Measurements from ENCODE around the gene FAM83G.

The FAM83G gene

GRCh38 chr17:18946536-18946935, 58.0 kb downstream of the FAM83G start:
- 67% methylated on average over 1 of the region's 2 CpGs for WGBS

GRCh38 chr17:18944646-18945045, 59.9 kb downstream of the FAM83G start:
- Histone ChIP-seq H3K36me3 (ENCODE audit: control insufficient read depth in 1 of 2, insufficient read depth in 2 of 2, low read depth in 1 of 2, low read length in 2 of 2) (no peaks in the 10 kb centered on the region), H3K79me1 (replicated peaks; ENCODE audit: low read length, poor library complexity, severe bottlenecking) (no peaks in the 10 kb centered on the region), H2AFZ (ENCODE audit: low read depth, low read length) (no peak overlapping the region), H2BK15ac (ENCODE audit: low read depth, poor library complexity, severe bottlenecking) (no peak overlapping the region), H3K14ac (ENCODE audit: low read length in 2 of 2) (no peak overlapping the region), H2AK5ac (ENCODE audit: low read length, severe bottlenecking) (no peak overlapping the region), H3K9ac (ENCODE audit: low read length) (no peak overlapping the region), H4K91ac (ENCODE audit: low read length) (no peak overlapping the region), H4K8ac (ENCODE audit: low read length) (no peak overlapping the region), H3K4me2 (ENCODE audit: low read length, poor library complexity, severe bottlenecking) (no peak overlapping the region), H3K18ac (ENCODE audit: low read depth in 1 of 2, low read length in 2 of 2) (no peak overlapping the region), H3K9me3 (ENCODE audit: control insufficient read depth, low read length) (no peaks in the 10 kb centered on the region), H3K23ac (ENCODE audit: low read length in 2 of 2) (no peak overlapping the region), H2BK5ac (ENCODE audit: low read depth, low read length, poor library complexity, severe bottlenecking) (no peak overlapping the region), H3K27me3 (ENCODE audit: control insufficient read depth in 1 of 2, insufficient read depth in 1 of 2, low read length in 2 of 2) (peaks cover 0 to 59% of the 10 kb centered on the region in 2 experiments), H3K4me3 (ENCODE audit: insufficient read depth in 1 of 2, low read depth in 1 of 2, low read length in 2 of 2) (no peak overlapping the region), H3K4ac (ENCODE audit: low read depth in 1 of 2, low read length in 2 of 2) (no peak overlapping the region), H2BK12ac (ENCODE audit: low read length in 2 of 2) (no peak overlapping the region), H2BK120ac (ENCODE audit: low read depth, low read length) (no peak overlapping the region), H3K27ac (ENCODE audit: low read length, poor library complexity, severe bottlenecking) (no peak overlapping the region), H3K4me1 (ENCODE audit: control insufficient read depth, insufficient read depth, low read depth, low read length) (peaks cover 4% of the 10 kb centered on the region)
- DNase-seq: no peak
- 83% methylated on average over 5 of the region's 5 CpGs for WGBS

More at GRCh38 chr17:18946536-18946935, 58.0 kb downstream of the FAM83G start:
- H3K14ac ChIP-seq (ENCODE audit: low read length in 2 of 2): no peak overlapping the region
- H3K4ac ChIP-seq (ENCODE audit: low read depth in 1 of 2, low read length in 2 of 2): no peak overlapping the region
- H2AK5ac ChIP-seq (ENCODE audit: low read length, severe bottlenecking): no peak overlapping the region
- no peak overlapping the region for H4K91ac ChIP-seq (ENCODE audit: low read length)
- H3K9ac ChIP-seq (ENCODE audit: low read length): no peak overlapping the region
- no peak overlapping the region for H3K23ac ChIP-seq (ENCODE audit: low read length in 2 of 2)
- no peaks in the 10 kb centered on the region for H3K79me1 ChIP-seq (replicated peaks; ENCODE audit: low read length, poor library complexity, severe bottlenecking)
- H3K27ac ChIP-seq (ENCODE audit: low read length, poor library complexity, severe bottlenecking): no peak overlapping the region
- H3K4me3 ChIP-seq (ENCODE audit: insufficient read depth in 1 of 2, low read depth in 1 of 2, low read length in 2 of 2): no peak overlapping the region
- no peaks in the 10 kb centered on the region for H3K9me3 ChIP-seq (ENCODE audit: control insufficient read depth, low read length)
- no peak overlapping the region for H3K18ac ChIP-seq (ENCODE audit: low read depth in 1 of 2, low read length in 2 of 2)
- H2BK12ac ChIP-seq (ENCODE audit: low read length in 2 of 2): no peak overlapping the region
- H2BK120ac ChIP-seq (ENCODE audit: low read depth, low read length): no peak overlapping the region
- no peak for DNase-seq
- H3K36me3 ChIP-seq (ENCODE audit: control insufficient read depth in 1 of 2, insufficient read depth in 2 of 2, low read depth in 1 of 2, low read length in 2 of 2): no peaks in the 10 kb centered on the region
- H3K27me3 ChIP-seq (ENCODE audit: control insufficient read depth in 1 of 2, insufficient read depth in 1 of 2, low read length in 2 of 2): peaks cover 0 to 70% of the 10 kb centered on the region in 2 experiments
- no peak overlapping the region for H4K8ac ChIP-seq (ENCODE audit: low read length)
- H2AFZ ChIP-seq (ENCODE audit: low read depth, low read length): no peak overlapping the region
- H2BK5ac ChIP-seq (ENCODE audit: low read depth, low read length, poor library complexity, severe bottlenecking): no peak overlapping the region
- H3K4me2 ChIP-seq (ENCODE audit: low read length, poor library complexity, severe bottlenecking): no peak overlapping the region
- H3K4me1 ChIP-seq (ENCODE audit: control insufficient read depth, insufficient read depth, low read depth, low read length): peaks cover 14% of the 10 kb centered on the region
- H2BK15ac ChIP-seq (ENCODE audit: low read depth, poor library complexity, severe bottlenecking): no peak overlapping the region

- H4K8ac ChIP-seq (ENCODE audit: low read length): no peak overlapping the region
- no peak overlapping the region for H3K4me3 ChIP-seq (ENCODE audit: insufficient read depth in 1 of 2, low read depth in 1 of 2, low read length in 2 of 2)
- H3K4me1 ChIP-seq (ENCODE audit: control insufficient read depth, insufficient read depth, low read depth, low read length): no peaks in the 10 kb centered on the region
- no peak overlapping the region for H3K4ac ChIP-seq (ENCODE audit: low read depth in 1 of 2, low read length in 2 of 2)
- no peaks in the 10 kb centered on the region for H3K9me3 ChIP-seq (ENCODE audit: control insufficient read depth, low read length)
- H2AK5ac ChIP-seq (ENCODE audit: low read length, severe bottlenecking): no peak overlapping the region
- no peak overlapping the region for H2BK12ac ChIP-seq (ENCODE audit: low read length in 2 of 2)
- no peak for DNase-seq
- H3K27ac ChIP-seq (ENCODE audit: low read length, poor library complexity, severe bottlenecking): no peak overlapping the region
- no peak overlapping the region for H4K91ac ChIP-seq (ENCODE audit: low read length)
- H3K79me1 ChIP-seq (replicated peaks; ENCODE audit: low read length, poor library complexity, severe bottlenecking): no peaks in the 10 kb centered on the region
- no peak overlapping the region for H2BK120ac ChIP-seq (ENCODE audit: low read depth, low read length)
- no peak overlapping the region for H2AFZ ChIP-seq (ENCODE audit: low read depth, low read length)
- no peak overlapping the region for H3K14ac ChIP-seq (ENCODE audit: low read length in 2 of 2)
- H3K4me2 ChIP-seq (ENCODE audit: low read length, poor library complexity, severe bottlenecking): no peak overlapping the region
- no peak overlapping the region for H3K18ac ChIP-seq (ENCODE audit: low read depth in 1 of 2, low read length in 2 of 2)
- H2BK15ac ChIP-seq (ENCODE audit: low read depth, poor library complexity, severe bottlenecking): no peak overlapping the region
- H3K36me3 ChIP-seq (ENCODE audit: control insufficient read depth in 1 of 2, insufficient read depth in 2 of 2, low read depth in 1 of 2, low read length in 2 of 2): no peaks in the 10 kb centered on the region
- H3K27me3 ChIP-seq (ENCODE audit: control insufficient read depth in 1 of 2, insufficient read depth in 1 of 2, low read length in 2 of 2): peaks cover 0 to 22% of the 10 kb centered on the region in 2 experiments
- 100% methylated on average over 1 of the region's 2 CpGs for WGBS
- no peak overlapping the region for H2BK5ac ChIP-seq (ENCODE audit: low read depth, low read length, poor library complexity, severe bottlenecking)
- H3K9ac ChIP-seq (ENCODE audit: low read length): no peak overlapping the region
- H3K23ac ChIP-seq (ENCODE audit: low read length in 2 of 2): no peak overlapping the region
Measured at GRCh38 chr17:18938692-18939023, 65.9 kb downstream of the FAM83G start.

- no peak overlapping the region for H3K23ac ChIP-seq (ENCODE audit: low read length in 2 of 2)
- no peaks in the 10 kb centered on the region for H3K79me1 ChIP-seq (replicated peaks; ENCODE audit: low read length, poor library complexity, severe bottlenecking)
- H3K4me1 ChIP-seq (ENCODE audit: control insufficient read depth, insufficient read depth, low read depth, low read length): no peaks in the 10 kb centered on the region
- no peak overlapping the region for H2BK120ac ChIP-seq (ENCODE audit: low read depth, low read length)
- no peaks in the 10 kb centered on the region for H3K9me3 ChIP-seq (ENCODE audit: control insufficient read depth, low read length)
- H3K9ac ChIP-seq (ENCODE audit: low read length): no peak overlapping the region
- no peak overlapping the region for H3K4me3 ChIP-seq (ENCODE audit: insufficient read depth in 1 of 2, low read depth in 1 of 2, low read length in 2 of 2)
- H4K8ac ChIP-seq (ENCODE audit: low read length): no peak overlapping the region
- no peak overlapping the region for H2AK5ac ChIP-seq (ENCODE audit: low read length, severe bottlenecking)
- H3K27me3 ChIP-seq (ENCODE audit: control insufficient read depth in 1 of 2, insufficient read depth in 1 of 2, low read length in 2 of 2): peaks cover 0 to 22% of the 10 kb centered on the region in 2 experiments
- no peak overlapping the region for H3K14ac ChIP-seq (ENCODE audit: low read length in 2 of 2)
- no peak overlapping the region for H4K91ac ChIP-seq (ENCODE audit: low read length)
- H2BK12ac ChIP-seq (ENCODE audit: low read length in 2 of 2): no peak overlapping the region
- no peak overlapping the region for H3K27ac ChIP-seq (ENCODE audit: low read length, poor library complexity, severe bottlenecking)
- H2AFZ ChIP-seq (ENCODE audit: low read depth, low read length): no peak overlapping the region
- H3K4ac ChIP-seq (ENCODE audit: low read depth in 1 of 2, low read length in 2 of 2): no peak overlapping the region
- no peak overlapping the region for H3K18ac ChIP-seq (ENCODE audit: low read depth in 1 of 2, low read length in 2 of 2)
- no peak for DNase-seq
- H3K4me2 ChIP-seq (ENCODE audit: low read length, poor library complexity, severe bottlenecking): no peak overlapping the region
- peaks cover 0 to 1% of the 10 kb centered on the region in 2 experiments for H3K36me3 ChIP-seq (ENCODE audit: control insufficient read depth in 1 of 2, insufficient read depth in 2 of 2, low read depth in 1 of 2, low read length in 2 of 2)
- H2BK5ac ChIP-seq (ENCODE audit: low read depth, low read length, poor library complexity, severe bottlenecking): no peak overlapping the region
- no peak overlapping the region for H2BK15ac ChIP-seq (ENCODE audit: low read depth, poor library complexity, severe bottlenecking)
- 83% methylated on average over 6 of the region's 8 CpGs for WGBS
Measured at GRCh38 chr17:18937981-18938691, 66.4 kb downstream of the FAM83G start.
